ENCODE data around the gene EFCAB6.

- no peak for TF ChIP-seq POLR2A (IDR thresholded peaks at IDR 0.05)
- TF ChIP-seq, protein P1, sequence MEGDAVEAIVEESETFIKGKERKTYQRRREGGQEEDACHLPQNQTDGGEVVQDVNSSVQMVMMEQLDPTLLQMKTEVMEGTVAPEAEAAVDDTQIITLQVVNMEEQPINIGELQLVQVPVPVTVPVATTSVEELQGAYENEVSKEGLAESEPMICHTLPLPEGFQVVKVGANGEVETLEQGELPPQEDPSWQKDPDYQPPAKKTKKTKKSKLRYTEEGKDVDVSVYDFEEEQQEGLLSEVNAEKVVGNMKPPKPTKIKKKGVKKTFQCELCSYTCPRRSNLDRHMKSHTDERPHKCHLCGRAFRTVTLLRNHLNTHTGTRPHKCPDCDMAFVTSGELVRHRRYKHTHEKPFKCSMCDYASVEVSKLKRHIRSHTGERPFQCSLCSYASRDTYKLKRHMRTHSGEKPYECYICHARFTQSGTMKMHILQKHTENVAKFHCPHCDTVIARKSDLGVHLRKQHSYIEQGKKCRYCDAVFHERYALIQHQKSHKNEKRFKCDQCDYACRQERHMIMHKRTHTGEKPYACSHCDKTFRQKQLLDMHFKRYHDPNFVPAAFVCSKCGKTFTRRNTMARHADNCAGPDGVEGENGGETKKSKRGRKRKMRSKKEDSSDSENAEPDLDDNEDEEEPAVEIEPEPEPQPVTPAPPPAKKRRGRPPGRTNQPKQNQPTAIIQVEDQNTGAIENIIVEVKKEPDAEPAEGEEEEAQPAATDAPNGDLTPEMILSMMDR (IDR thresholded peaks at IDR 0.05): no peak
These were observed 41.3 kb upstream of the EFCAB6 start for GRCh38 chr22:43853328-43853931.
